Type B pancreatic cell (in vitro differentiated cells): ENCODE data around the gene NCAPH2. TPM values are rescaled to one million over a fixed set of nuclear protein-coding genes. Genes with fewer than 3 reads are reported as not detected.

Source experiments
- DNase-seq: peaks from one replicate; pipeline ENCODE4 v3.0.0; 2021; ENCODE audit warnings: mixed read lengths; ENCODE audit not compliant: unreplicated experiment; ENCODE audit errors: extremely low spot score
- H3K27ac Mint-ChIP-seq: 2 replicates; pipeline ENCODE4 v1.8.0; 2021; ENCODE audit warnings: mild to moderate bottlenecking, mixed read lengths
- H3K27me3 Mint-ChIP-seq: 2 replicates; pipeline ENCODE4 v1.8.0; 2021; ENCODE audit warnings: mixed read lengths
- H3K36me3 Mint-ChIP-seq: 2 replicates; pipeline ENCODE4 v1.8.0; 2021; ENCODE audit warnings: mixed read lengths
- H3K4me1 Mint-ChIP-seq: one replicate; pipeline ENCODE4 v1.8.0; 2021; ENCODE audit warnings: mixed read lengths; ENCODE audit not compliant: unreplicated experiment
- H3K4me3 Mint-ChIP-seq: 2 replicates; pipeline ENCODE4 v1.8.0; 2021; ENCODE audit warnings: mild to moderate bottlenecking, mixed read lengths
- H3K9me3 Mint-ChIP-seq: 2 replicates; pipeline ENCODE4 v1.8.0; 2021; ENCODE audit warnings: mixed read lengths
- total RNA-seq: library from RNA; stranded (reverse); gene quantifications from 2 replicates; pipeline ENCODE4 v1.2.1, GENCODE V29; 2021; ENCODE audit warnings: low replicate concordance
- TF ChIP-seq, protein P1 (sequence below): fragments of 200-600 bp; sonication (generic); conservative IDR thresholded peaks from 2 replicates; pipeline ENCODE4 v1.5.0; 2021; ENCODE audit warnings: antibody characterized with exemption, mild to moderate bottlenecking

The NCAPH2 gene
- total RNA-seq, 1 donor from 2014 or later, result 75.2 TPM

DNA sequence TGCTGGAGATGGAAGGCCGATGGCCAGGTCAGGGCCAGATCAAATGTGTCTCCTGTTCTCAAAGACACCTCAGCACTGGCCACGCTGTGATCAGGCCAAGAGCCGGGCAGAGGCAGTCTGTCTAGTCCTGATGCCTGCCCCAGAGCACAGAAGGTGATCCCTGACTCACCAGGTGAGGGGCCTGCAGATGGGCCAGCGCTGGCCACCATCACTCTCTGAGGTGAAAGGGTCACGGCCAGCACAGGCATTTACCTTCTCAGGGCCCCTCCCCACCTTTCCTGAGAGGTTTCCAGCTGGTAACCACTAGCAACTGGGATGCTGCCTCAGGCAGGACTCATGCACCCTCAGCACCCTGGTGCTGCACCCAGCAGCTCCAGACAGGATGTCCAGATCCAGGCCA, 36.1 kb upstream of the NCAPH2 start:
- no peaks in the 10 kb centered on the region for H3K9me3 Mint-ChIP-seq
- TF ChIP-seq, protein P1, sequence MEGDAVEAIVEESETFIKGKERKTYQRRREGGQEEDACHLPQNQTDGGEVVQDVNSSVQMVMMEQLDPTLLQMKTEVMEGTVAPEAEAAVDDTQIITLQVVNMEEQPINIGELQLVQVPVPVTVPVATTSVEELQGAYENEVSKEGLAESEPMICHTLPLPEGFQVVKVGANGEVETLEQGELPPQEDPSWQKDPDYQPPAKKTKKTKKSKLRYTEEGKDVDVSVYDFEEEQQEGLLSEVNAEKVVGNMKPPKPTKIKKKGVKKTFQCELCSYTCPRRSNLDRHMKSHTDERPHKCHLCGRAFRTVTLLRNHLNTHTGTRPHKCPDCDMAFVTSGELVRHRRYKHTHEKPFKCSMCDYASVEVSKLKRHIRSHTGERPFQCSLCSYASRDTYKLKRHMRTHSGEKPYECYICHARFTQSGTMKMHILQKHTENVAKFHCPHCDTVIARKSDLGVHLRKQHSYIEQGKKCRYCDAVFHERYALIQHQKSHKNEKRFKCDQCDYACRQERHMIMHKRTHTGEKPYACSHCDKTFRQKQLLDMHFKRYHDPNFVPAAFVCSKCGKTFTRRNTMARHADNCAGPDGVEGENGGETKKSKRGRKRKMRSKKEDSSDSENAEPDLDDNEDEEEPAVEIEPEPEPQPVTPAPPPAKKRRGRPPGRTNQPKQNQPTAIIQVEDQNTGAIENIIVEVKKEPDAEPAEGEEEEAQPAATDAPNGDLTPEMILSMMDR, result no peak
- H3K4me1 Mint-ChIP-seq, result peaks cover 36% of the 10 kb centered on the region
- peaks cover 3% of the 10 kb centered on the region for H3K27me3 Mint-ChIP-seq
- no peak for DNase-seq
- peak overlapping the region; percentile 75 for H3K4me3 Mint-ChIP-seq
- H3K27ac Mint-ChIP-seq, result peak overlapping the region; percentile 55
- H3K36me3 Mint-ChIP-seq, result peaks cover 4% of the 10 kb centered on the region

DNA sequence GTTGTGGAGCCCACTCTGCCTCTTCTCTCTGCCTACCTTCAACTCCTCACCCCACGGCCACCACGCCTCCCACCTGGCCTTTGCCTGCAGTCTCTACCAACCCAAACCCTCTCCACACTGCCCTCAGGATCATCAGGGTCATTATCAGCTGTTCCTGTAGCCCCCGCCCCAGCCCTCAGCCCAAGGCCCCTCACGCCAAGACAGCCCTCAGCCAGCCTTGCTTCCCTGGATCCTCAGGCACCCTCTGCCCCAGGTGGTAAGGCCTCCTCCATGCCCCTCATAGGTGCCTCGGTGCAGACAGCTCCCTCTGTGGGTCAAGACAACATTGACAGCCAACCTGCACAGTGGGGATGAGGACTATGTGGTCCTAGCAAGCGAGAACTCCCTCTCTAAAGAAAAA, 34.9 kb upstream of the NCAPH2 start:
- H3K27me3 Mint-ChIP-seq, result peaks cover 10% of the 10 kb centered on the region
- no peaks in the 10 kb centered on the region for H3K9me3 Mint-ChIP-seq
- H3K4me3 Mint-ChIP-seq, result peak overlapping the region; percentile 94
- H3K27ac Mint-ChIP-seq, result peak overlapping the region; percentile 85
- H3K36me3 Mint-ChIP-seq, result peaks cover 4% of the 10 kb centered on the region
- peaks cover 40% of the 10 kb centered on the region for H3K4me1 Mint-ChIP-seq
- no peak for DNase-seq
- TF ChIP-seq, protein P1, result peak; percentile 30

DNA sequence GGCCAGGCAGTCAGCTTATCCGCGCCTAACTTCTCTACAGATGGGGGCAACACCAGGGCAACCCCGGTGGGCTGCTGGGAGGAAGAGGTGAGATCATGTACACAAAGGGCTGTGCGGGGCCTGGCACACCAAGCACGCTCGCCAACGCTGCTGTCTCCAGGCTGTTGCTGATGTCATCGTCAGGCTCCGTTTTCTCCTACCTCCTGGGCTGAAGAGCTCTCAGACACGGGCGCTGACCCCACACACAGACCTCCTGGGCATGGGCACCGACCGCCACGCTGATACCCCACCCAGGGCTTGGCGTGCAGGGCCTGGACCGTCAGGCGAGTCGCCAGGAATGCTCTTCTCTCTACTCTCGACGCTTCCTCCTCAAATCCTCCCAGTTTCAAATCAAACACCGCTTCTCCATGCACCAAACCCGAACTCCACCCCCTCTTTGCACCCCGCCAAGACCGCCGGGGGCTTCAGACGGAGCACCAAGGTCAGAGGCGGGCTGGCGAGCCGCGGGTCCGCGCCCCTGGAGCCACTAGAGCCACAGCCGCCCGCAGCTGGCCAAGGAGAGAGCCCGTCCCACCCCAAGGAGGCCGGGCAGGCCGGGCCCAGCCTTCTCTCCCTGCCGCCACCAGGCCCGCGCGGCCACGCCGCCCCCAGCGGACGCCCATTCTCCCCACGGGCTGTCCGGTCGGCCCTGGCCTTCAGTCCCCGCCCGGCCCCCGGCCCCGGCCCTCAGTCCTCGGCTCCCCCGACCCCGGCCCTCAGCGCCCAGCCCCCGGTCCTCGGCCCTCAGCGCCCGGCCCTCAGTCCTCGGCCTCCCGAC, 34.0 kb upstream of the NCAPH2 start:
- no peak for DNase-seq
- H3K27me3 Mint-ChIP-seq, result peaks cover 18% of the 10 kb centered on the region
- peak overlapping the region; percentile 85 for H3K27ac Mint-ChIP-seq
- H3K4me3 Mint-ChIP-seq, result peak overlapping the region; percentile 94
- TF ChIP-seq, protein P1, result no peak
- peaks cover 4% of the 10 kb centered on the region for H3K36me3 Mint-ChIP-seq
- peaks cover 40% of the 10 kb centered on the region for H3K4me1 Mint-ChIP-seq
- no peaks in the 10 kb centered on the region for H3K9me3 Mint-ChIP-seq

DNA sequence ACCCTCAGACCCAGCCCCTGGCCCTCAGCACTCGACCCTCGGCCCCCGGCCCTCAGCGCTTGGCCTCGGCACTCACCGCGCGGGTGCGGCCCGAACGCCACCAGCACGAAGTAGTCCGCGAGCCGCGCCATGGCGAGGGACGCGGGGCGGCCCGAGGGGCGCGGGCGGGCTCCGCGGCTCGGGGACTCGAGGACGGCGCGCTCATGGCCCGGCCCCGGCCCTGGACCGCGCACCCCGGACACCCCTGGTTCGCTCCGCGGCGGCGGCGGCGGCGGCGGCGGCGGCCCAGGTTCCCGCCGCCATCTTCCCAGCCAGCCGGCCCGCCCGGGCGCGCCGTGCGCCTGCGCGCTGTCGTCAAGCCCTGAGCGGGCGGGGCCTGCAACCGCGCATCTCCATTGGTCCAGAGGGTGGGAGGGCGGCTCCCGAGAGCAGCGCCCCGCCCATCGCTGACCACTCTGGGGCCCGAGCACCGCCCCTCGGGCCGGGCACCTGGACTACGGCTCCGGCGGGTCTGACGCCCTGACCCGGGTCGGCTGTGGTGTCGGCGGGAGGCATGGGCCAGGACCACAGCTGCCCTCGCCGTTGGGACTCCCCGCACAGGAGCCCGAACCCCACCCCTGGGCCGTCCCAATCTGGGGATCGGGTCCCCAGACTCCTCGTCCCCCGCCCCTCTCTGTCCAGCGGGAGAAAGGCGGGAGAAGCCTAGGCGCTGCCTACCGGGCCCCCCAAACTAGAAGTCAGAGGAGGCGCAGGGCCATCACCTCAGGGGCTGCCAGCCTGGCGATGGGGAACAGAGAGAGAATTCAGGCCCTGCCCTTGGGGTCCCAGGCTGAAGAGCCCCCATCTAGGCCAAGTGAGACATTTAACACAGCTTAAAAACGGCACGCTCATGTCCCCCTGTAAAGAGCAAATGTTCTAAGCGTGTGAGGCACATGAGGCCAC, 33.0 kb upstream of the NCAPH2 start, which contains the start of gene SBF1:
TSS of gene SBF1 (minus strand) at position 326 of the 942 bp plus-strand sequence. CDS start at position 131, 195 bp downstream.
- Mint-ChIP-seq H3K36me3 (peaks cover 4% of the 10 kb centered on the region), H3K27me3 (peaks cover 28% of the 10 kb centered on the region), H3K27ac (peak within 1 kb of the TSS; percentile 85), H3K4me1 (peaks cover 40% of the 10 kb centered on the region), H3K9me3 (no peaks in the 10 kb centered on the region), H3K4me3 (peak within 1 kb of the TSS; percentile 94)
- DNase-seq, result peak; percentile 94
- TF ChIP-seq, protein P1, result no peak

DNA sequence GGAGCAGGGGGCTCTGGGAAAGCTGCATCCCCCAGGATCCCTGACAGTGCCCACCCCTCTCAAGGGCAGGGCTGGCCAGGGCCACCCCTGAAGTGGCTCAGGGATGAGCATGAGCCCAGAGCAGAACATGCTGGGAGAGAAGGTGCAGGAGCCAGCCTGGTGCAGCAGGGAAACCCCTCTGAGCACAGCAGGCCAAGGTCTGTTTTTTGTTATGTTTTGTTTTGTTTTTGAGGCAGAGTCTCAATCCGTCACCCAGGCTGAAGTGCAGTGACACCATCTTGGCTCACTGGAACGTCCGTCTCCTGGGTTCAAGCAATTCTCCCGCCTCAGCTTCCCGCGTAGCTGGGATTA, 32.4 kb upstream of the NCAPH2 start:
- DNase-seq, result no peak
- TF ChIP-seq, protein P1, result no peak
- peaks cover 37% of the 10 kb centered on the region for H3K4me1 Mint-ChIP-seq
- no peaks in the 10 kb centered on the region for H3K9me3 Mint-ChIP-seq
- peak overlapping the region; percentile 73 for H3K4me3 Mint-ChIP-seq
- peaks cover 4% of the 10 kb centered on the region for H3K36me3 Mint-ChIP-seq
- H3K27ac Mint-ChIP-seq, result peak overlapping the region; percentile 77
- peaks cover 34% of the 10 kb centered on the region for H3K27me3 Mint-ChIP-seq
